ENCODE data around the gene PCDHGC4. TPM values are rescaled to one million over a fixed set of nuclear protein-coding genes. Genes with fewer than 3 reads are reported as not detected.

PCDHGC4 gene
- total RNA-seq, 8 experiments from 2014 or later = 0.46 to 6.7 (median 4.8) TPM

DNA sequence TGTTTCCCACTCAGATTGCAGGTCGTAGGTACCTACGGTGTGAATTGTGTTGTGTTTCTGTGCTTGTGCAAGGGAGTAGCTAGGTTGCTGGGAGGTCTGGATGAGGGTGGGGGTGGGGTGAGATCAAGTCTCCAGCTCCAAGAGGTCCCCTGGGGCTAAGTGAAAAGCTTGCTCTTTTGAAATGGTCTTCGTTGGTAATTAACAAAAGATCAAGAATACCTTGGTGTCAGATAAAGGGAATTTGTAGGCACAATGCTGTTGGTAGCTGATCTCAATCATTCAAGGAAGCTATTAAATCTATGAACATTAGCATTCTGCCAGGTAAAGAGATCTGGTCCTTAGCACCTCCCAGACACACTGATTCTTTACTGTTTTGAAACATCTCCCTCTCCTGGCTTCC is 928 bp upstream of the PCDHGC4 start:
- Histone ChIP-seq H3K4me3 (peak overlapping the region; percentile 31 to 43 (median 36)), H3K27ac (peak overlapping the region; percentile 1 to 16), H3K4me1 (replicated peaks in 1 of 2) (peaks cover 15 to 25% of the 10 kb centered on the region in 2 donors)
- in situ Hi-C loops (cut with MboI; ENCODE audit: low pct_unique_long_range_greater_than_20kb in 2 of 9, low sequenced_read_pairs in 9 of 9, unreplicated experiment in 9 of 9) = no loop called here
- peak in 3 of 8 experiments; percentile 25 to 50 (median 28) for ATAC-seq (replicated peaks in 6 of 8)
- WGBS, 10 experiments = 0 to 80% (median 12%) methylated on average over 1 to 3 of the region's 3 CpGs; no CpG with 5 or more reads in 4 of the 10 experiments

DNA sequence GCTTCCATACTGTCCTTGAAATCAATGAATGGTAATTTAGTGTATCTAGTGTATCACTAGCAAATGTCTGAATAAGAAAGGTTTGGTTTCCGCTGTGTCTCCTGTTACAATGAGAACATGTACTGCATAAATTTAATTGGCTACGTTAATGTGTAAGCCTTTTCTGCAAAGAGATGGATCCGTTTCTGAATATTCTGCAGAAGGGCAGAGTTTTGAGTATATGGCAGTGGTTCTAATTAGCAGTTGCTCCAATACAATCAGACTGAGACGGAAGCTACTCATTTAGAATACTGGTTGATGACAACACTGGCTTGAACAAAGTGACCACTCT is 555 bp upstream of the PCDHGC4 start:
- H3K27ac ChIP-seq = peak overlapping the region; percentile 1 to 16

GRCh38 chr5:141485321-141486055 is 658 bp downstream of the PCDHGC4 start:
- peak in 1 of 8 experiments; percentile 1 for ATAC-seq (replicated peaks in 6 of 8)
- in situ Hi-C loops (cut with MboI; ENCODE audit: low pct_unique_long_range_greater_than_20kb in 2 of 9, low sequenced_read_pairs in 9 of 9, unreplicated experiment in 9 of 9) = no loop called here
- Histone ChIP-seq H3K4me3 (peak overlapping the region; percentile 31 to 43 (median 36)), H3K4me1 (replicated peaks in 1 of 2) (peaks cover 15 to 18% of the 10 kb centered on the region in 2 donors), H3K27ac (peak overlapping the region in 1 of 2 donors; percentile 6)
- WGBS, 10 experiments = 31 to 84% (median 49%) methylated on average over 4 to 18 of the region's 38 CpGs; no CpG with 5 or more reads in 3 of the 10 experiments

More for the DNA sequence above, 555 bp upstream of the PCDHGC4 start:
- in situ Hi-C loops (cut with MboI; ENCODE audit: low pct_unique_long_range_greater_than_20kb in 2 of 9, low sequenced_read_pairs in 9 of 9, unreplicated experiment in 9 of 9) = no loop called here
- Histone ChIP-seq H3K4me3 (peak overlapping the region; percentile 31 to 43 (median 36)), H3K4me1 (replicated peaks in 1 of 2) (peaks cover 16 to 21% of the 10 kb centered on the region in 2 donors)
- WGBS, 10 experiments = 0 to 20% (median 8%) methylated on average over 2 to 4 of the region's 4 CpGs; no CpG with 5 or more reads in 2 of the 10 experiments
- ATAC-seq (replicated peaks in 6 of 8) = peak in 4 of 8 experiments; percentile 4 to 81 (median 52)

GRCh38 chr5:141486091-141486490 is 1.3 kb downstream of the PCDHGC4 start:
- no peak overlapping the region for H3K27ac ChIP-seq
- peaks cover 15 to 18% of the 10 kb centered on the region in 2 donors for H3K4me1 ChIP-seq (replicated peaks in 1 of 2)
- in situ Hi-C loops (cut with MboI; ENCODE audit: low pct_unique_long_range_greater_than_20kb in 2 of 9, low sequenced_read_pairs in 9 of 9, unreplicated experiment in 9 of 9) = no loop called here
- ATAC-seq (replicated peaks in 6 of 8) = no peak
- 83 to 100% (median 99%) methylated on average over 1 to 7 of the region's 9 CpGs; no CpG with 5 or more reads in 4 of the 10 experiments for WGBS, 10 experiments
- peak overlapping the region in 1 of 5 donors; percentile 36 for H3K4me3 ChIP-seq

GRCh38 chr5:141487131-141487530 is 2.3 kb downstream of the PCDHGC4 start:
- 33 to 100% (median 92%) methylated on average over 1 to 4 of the region's 7 CpGs; no CpG with 5 or more reads in 4 of the 10 experiments for WGBS, 10 experiments
- no peak overlapping the region for H3K4me3 ChIP-seq
- in situ Hi-C loops (cut with MboI; ENCODE audit: low pct_unique_long_range_greater_than_20kb in 2 of 9, low sequenced_read_pairs in 9 of 9, unreplicated experiment in 9 of 9) = no loop called here
- ATAC-seq (replicated peaks in 6 of 8) = no peak
- no peak overlapping the region for H3K27ac ChIP-seq
- H3K4me1 ChIP-seq (replicated peaks in 1 of 2) = peaks cover 15 to 18% of the 10 kb centered on the region in 2 donors

DNA sequence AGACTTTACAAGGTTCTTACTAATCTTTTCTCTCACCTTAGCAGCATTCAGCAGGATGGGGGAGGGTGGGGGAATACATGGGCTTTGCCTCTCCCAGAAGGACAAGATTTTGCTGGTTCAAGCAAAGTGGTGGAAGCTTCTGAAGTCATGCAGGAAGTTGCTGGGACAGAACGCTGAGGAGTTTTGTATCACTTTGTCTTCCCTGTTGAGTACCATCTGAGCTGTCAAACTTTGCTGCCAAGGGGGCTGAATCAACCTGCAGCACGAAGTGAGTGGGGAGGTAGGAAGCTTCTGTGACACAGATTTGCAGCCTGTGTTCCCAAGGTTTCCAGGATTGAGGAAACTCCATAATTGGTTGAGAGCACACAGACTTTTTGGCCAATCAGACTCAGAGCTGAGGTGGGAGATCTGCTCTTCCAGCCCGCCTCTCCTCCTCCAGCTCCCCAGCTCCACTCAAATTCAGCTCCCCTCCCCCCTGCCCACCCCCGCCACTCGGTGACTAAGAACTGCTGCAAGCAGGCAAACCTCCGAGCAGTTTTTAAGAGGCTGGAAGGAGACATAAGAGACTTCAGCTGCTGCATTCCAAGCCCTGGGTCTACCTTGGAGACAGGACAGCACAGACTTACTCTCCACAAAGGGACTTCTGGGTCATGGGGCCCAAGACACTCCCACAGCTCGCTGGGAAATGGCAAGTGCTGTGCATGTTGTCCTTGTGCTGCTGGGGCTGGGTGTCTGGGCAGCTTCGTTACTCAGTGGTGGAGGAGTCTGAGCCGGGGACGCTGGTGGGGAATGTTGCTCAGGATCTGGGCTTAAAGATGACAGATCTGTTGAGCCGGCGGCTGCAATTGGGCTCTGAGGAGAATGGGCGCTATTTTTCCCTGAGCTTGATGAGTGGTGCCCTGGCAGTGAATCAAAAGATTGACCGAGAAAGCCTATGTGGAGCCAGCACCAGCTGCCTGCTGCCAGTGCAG is 4.0 kb downstream of the PCDHGC4 start, which contains the start of gene PCDHGC5:
PCDHGC5 (plus strand) TSS at position 491 of the 971 bp plus-strand sequence; CDS start at position 651, 160 bp downstream.
- 10 to 87% (median 58%) methylated on average over 1 to 6 of the region's 14 CpGs; no CpG with 5 or more reads in 2 of the 10 experiments for WGBS, 10 experiments
- peak within 1 kb of the TSS in 1 of 2 donors; percentile 28 for H3K27ac ChIP-seq
- in situ Hi-C loops (cut with MboI; ENCODE audit: low pct_unique_long_range_greater_than_20kb in 2 of 9, low sequenced_read_pairs in 9 of 9, unreplicated experiment in 9 of 9) = no loop called here
- H3K4me3 ChIP-seq = no peak within 1 kb of the TSS
- ATAC-seq (replicated peaks in 6 of 8) = peak in 4 of 8 experiments; percentile 5 to 77 (median 39)
- peaks cover 11 to 15% of the 10 kb centered on the region in 2 donors for H3K4me1 ChIP-seq (replicated peaks in 1 of 2)

DNA sequence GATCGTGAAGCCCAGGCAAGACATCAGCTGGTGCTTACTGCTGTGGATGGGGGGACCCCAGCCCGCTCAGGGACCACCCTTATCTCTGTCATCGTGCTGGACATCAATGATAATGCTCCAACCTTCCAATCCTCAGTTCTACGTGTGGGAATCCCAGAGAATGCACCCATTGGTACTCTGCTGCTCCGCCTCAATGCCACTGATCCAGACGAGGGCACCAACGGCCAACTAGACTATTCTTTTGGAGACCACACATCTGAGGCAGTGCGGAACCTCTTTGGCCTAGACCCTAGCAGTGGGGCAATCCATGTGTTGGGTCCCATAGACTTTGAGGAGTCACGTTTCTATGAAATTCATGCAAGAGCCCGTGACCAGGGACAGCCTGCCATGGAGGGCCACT is 5.0 kb downstream of the PCDHGC4 start:
- no peak for ATAC-seq (replicated peaks in 6 of 8)
- Histone ChIP-seq H3K4me1 (replicated peaks in 1 of 2) (peaks cover 17 to 21% of the 10 kb centered on the region in 2 donors), H3K4me3 (no peak overlapping the region), H3K27ac (no peak overlapping the region)
- WGBS, 10 experiments = 84 to 96% (median 88%) methylated on average over 3 to 5 of the region's 10 CpGs; no CpG with 5 or more reads in 7 of the 10 experiments
- in situ Hi-C loops (cut with MboI; ENCODE audit: low pct_unique_long_range_greater_than_20kb in 2 of 9, low sequenced_read_pairs in 9 of 9, unreplicated experiment in 9 of 9) = no loop called here

DNA sequence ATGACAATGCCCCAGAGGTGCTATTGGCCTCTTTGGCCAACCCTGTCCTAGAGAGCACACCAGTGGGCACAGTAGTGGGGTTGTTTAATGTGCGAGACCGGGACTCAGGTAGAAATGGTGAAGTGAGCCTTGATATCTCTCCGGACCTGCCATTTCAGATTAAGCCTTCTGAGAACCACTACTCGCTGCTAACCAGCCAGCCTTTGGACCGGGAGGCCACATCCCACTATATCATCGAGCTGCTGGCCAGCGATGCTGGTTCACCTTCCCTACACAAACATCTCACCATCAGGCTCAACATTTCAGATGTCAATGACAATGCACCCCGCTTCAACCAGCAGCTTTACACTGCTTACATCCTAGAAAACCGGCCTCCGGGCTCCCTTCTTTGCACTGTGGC is 5.4 kb downstream of the PCDHGC4 start:
- Histone ChIP-seq H3K27ac (no peak overlapping the region), H3K4me3 (no peak overlapping the region), H3K4me1 (replicated peaks in 1 of 2) (peaks cover 21 to 26% of the 10 kb centered on the region in 2 donors)
- in situ Hi-C loops (cut with MboI; ENCODE audit: low pct_unique_long_range_greater_than_20kb in 2 of 9, low sequenced_read_pairs in 9 of 9, unreplicated experiment in 9 of 9) = no loop called here
- ATAC-seq (replicated peaks in 6 of 8) = no peak
- WGBS, 10 experiments = 60 to 97% (median 90%) methylated on average over 1 to 6 of the region's 10 CpGs; no CpG with 5 or more reads in 7 of the 10 experiments

GRCh38 chr5:141490771-141491170 is 5.9 kb downstream of the PCDHGC4 start:
- no peak for ATAC-seq (replicated peaks in 6 of 8)
- H3K4me3 ChIP-seq = no peak overlapping the region
- H3K4me1 ChIP-seq (replicated peaks in 1 of 2) = peaks cover 23 to 31% of the 10 kb centered on the region in 2 donors
- in situ Hi-C loops (cut with MboI; ENCODE audit: low pct_unique_long_range_greater_than_20kb in 2 of 9, low sequenced_read_pairs in 9 of 9, unreplicated experiment in 9 of 9) = no loop called here
- H3K27ac ChIP-seq = no peak overlapping the region
- 85 to 100% (median 93%) methylated on average over 1 to 6 of the region's 13 CpGs; no CpG with 5 or more reads in 7 of the 10 experiments for WGBS, 10 experiments

- H3K27ac ChIP-seq = no peak overlapping the region
- H3K4me3 ChIP-seq = no peak overlapping the region
- in situ Hi-C loops (cut with MboI; ENCODE audit: low pct_unique_long_range_greater_than_20kb in 2 of 9, low sequenced_read_pairs in 9 of 9, unreplicated experiment in 9 of 9) = no loop called here
- 80 to 96% (median 86%) methylated on average over 3 to 25 of the region's 66 CpGs; no CpG with 5 or more reads in 6 of the 10 experiments for WGBS, 10 experiments
- ATAC-seq (replicated peaks in 6 of 8) = no peak
- peaks cover 28 to 38% of the 10 kb centered on the region in 2 donors for H3K4me1 ChIP-seq (replicated peaks in 1 of 2)
Measured at GRCh38 chr5:141491323-141492167, 6.7 kb downstream of the PCDHGC4 start.

- ATAC-seq (replicated peaks in 6 of 8) = no peak
- H3K27ac ChIP-seq = no peak overlapping the region
- in situ Hi-C loops (cut with MboI; ENCODE audit: low pct_unique_long_range_greater_than_20kb in 2 of 9, low sequenced_read_pairs in 9 of 9, unreplicated experiment in 9 of 9) = no loop called here
- H3K4me3 ChIP-seq = no peak overlapping the region
- WGBS, 10 experiments = 80 to 96% (median 88%) methylated on average over 1 to 33 of the region's 68 CpGs; no CpG with 5 or more reads in 5 of the 10 experiments
- peaks cover 28 to 38% of the 10 kb centered on the region in 2 donors for H3K4me1 ChIP-seq (replicated peaks in 1 of 2)
Measured at GRCh38 chr5:141492168-141492885, 7.5 kb downstream of the PCDHGC4 start.

Data from motor neuron (in vitro differentiated cells).